Neural crest cell (in vitro differentiated cells): ENCODE data around the gene KCTD7. TPM values are rescaled to one million over a fixed set of nuclear protein-coding genes. Genes with fewer than 3 reads are reported as not detected.
A peak's percentile ranks its signal among the peaks of the same experiment; 100 is the strongest.

ENCODE experiments used
- DNase-seq: peaks from one replicate; pipeline ENCODE4 v3.0.0; 2021; ENCODE audit warnings: low read depth, mixed read lengths, low spot score
- H3K27ac Mint-ChIP-seq: one replicate; pipeline ENCODE4 v1.8.0; 2021; ENCODE audit warnings: mild to moderate bottlenecking, mixed read lengths; ENCODE audit not compliant: unreplicated experiment
- H3K27me3 Mint-ChIP-seq: 2 replicates; pipeline ENCODE4 v1.8.0; 2021; ENCODE audit warnings: low read depth, mild to moderate bottlenecking, mixed read lengths
- H3K36me3 Mint-ChIP-seq: 2 replicates; pipeline ENCODE4 v1.8.0; 2021; ENCODE audit warnings: low read depth, mild to moderate bottlenecking, mixed read lengths
- H3K4me1 Mint-ChIP-seq: 2 replicates; pipeline ENCODE4 v1.8.0; 2021; ENCODE audit warnings: mixed read lengths
- H3K4me3 Mint-ChIP-seq: one replicate; pipeline ENCODE4 v1.8.0; 2021; ENCODE audit warnings: mild to moderate bottlenecking, mixed read lengths
- H3K9me3 Mint-ChIP-seq: 2 replicates; pipeline ENCODE4 v1.8.0; 2021; ENCODE audit warnings: mixed read lengths
- total RNA-seq: library from RNA; stranded (reverse); gene quantifications from 2 replicates; pipeline ENCODE4 v1.2.1, GENCODE V29; 2021
- TF ChIP-seq, protein P1 (sequence below): fragments of 200-600 bp; sonication (generic); conservative IDR thresholded peaks from 2 replicates; pipeline ENCODE4 v1.5.0; 2021; ENCODE audit warnings: antibody characterized with exemption, mild to moderate bottlenecking

The KCTD7 gene
- total RNA-seq, 1 donor from 2014 or later = 20.2 TPM

DNA sequence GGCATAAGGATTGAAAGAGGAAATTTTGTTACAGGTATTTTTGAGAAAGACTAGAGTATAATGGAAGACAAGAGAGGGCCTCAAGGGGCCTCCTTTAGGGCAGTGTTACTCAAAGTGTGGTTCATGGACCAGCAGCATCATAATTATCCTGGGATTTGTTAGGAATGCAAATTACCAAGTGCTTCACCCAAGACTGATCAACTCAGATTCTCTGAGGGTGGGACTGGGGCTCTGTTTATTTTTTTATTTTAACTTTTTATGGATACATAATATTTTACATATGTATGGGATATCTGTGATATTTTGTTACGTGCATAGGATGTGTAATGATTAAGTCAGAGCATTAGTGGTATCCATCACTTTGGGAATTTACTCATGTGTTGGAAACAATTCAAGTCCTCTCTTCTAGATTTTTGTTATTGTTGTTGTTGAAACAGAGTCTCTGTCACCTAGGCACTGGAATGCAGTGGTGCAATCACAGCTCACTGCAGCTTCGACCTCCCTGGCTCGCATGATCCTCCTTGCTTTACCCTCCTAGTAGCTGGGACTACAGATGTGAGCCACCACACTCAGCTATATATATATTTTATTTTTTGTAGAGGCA, 2.2 kb upstream of the KCTD7 start:
- no peaks in the 10 kb centered on the region for H3K27me3 Mint-ChIP-seq
- no peak for DNase-seq
- H3K27ac Mint-ChIP-seq = no peak overlapping the region
- no peaks in the 10 kb centered on the region for H3K36me3 Mint-ChIP-seq
- no peaks in the 10 kb centered on the region for H3K9me3 Mint-ChIP-seq
- TF ChIP-seq, protein P1, sequence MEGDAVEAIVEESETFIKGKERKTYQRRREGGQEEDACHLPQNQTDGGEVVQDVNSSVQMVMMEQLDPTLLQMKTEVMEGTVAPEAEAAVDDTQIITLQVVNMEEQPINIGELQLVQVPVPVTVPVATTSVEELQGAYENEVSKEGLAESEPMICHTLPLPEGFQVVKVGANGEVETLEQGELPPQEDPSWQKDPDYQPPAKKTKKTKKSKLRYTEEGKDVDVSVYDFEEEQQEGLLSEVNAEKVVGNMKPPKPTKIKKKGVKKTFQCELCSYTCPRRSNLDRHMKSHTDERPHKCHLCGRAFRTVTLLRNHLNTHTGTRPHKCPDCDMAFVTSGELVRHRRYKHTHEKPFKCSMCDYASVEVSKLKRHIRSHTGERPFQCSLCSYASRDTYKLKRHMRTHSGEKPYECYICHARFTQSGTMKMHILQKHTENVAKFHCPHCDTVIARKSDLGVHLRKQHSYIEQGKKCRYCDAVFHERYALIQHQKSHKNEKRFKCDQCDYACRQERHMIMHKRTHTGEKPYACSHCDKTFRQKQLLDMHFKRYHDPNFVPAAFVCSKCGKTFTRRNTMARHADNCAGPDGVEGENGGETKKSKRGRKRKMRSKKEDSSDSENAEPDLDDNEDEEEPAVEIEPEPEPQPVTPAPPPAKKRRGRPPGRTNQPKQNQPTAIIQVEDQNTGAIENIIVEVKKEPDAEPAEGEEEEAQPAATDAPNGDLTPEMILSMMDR = no peak
- peak overlapping the region; percentile 79 for H3K4me3 Mint-ChIP-seq
- H3K4me1 Mint-ChIP-seq = peaks cover 16% of the 10 kb centered on the region

DNA sequence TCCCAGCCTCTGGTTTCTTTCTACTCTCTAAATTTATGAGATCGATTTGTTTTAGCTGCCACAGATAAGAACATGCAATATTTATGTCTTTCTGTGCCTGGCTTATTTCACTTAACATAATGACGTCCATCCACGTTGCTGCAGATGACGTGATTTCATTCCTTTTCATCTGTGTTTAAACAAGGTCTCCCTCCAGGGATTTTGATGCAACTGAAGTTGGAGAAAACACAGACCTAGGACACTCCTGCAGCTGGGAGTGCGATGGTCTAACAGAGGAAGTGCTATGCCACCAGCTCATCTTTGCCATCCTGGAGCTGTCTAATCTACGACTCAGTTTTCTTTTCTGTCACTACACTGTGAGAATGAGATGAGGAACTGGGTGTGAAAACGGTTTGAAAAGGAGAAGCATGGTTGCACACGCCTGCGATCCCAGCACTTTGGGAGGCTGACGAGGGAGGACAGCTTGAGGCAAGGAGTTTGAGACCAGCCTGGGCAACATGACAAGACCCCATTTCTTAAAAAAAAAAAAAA, 1.5 kb upstream of the KCTD7 start:
- Mint-ChIP-seq H3K36me3 (no peaks in the 10 kb centered on the region), H3K27ac (no peak overlapping the region), H3K4me1 (peaks cover 16% of the 10 kb centered on the region), H3K27me3 (no peaks in the 10 kb centered on the region), H3K9me3 (no peaks in the 10 kb centered on the region), H3K4me3 (peak overlapping the region; percentile 79)
- no peak for DNase-seq
- TF ChIP-seq, protein P1 = no peak

DNA sequence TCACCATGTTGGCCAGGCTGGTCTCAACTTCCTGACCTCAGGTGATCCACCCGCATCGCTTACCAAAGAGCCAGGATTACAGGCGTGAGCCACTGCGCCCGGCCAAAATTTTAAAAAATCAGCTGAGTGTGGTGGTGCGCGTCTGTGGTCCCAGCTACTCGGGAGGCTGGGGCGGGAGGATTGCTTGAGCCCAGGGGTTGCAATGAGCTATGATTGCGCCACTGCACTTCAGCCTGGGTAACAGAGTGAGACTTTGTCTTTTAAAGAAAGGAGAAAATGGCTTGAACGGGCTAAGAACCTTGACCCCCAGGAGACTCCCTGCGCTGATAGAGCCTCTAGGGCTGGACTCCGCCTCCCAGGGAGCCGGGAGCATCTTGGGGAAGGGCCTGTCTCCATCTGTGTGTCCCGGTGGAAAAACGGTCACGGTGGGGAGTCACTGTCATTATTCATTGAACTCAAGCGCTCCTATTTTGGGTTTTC, 760 bp upstream of the KCTD7 start:
- no peaks in the 10 kb centered on the region for H3K36me3 Mint-ChIP-seq
- peak overlapping the region; percentile 96 for H3K4me3 Mint-ChIP-seq
- DNase-seq = no peak
- H3K9me3 Mint-ChIP-seq = no peaks in the 10 kb centered on the region
- H3K27me3 Mint-ChIP-seq = no peaks in the 10 kb centered on the region
- peak overlapping the region; percentile 97 for H3K27ac Mint-ChIP-seq
- H3K4me1 Mint-ChIP-seq = peaks cover 16% of the 10 kb centered on the region
- TF ChIP-seq, protein P1 = no peak

DNA sequence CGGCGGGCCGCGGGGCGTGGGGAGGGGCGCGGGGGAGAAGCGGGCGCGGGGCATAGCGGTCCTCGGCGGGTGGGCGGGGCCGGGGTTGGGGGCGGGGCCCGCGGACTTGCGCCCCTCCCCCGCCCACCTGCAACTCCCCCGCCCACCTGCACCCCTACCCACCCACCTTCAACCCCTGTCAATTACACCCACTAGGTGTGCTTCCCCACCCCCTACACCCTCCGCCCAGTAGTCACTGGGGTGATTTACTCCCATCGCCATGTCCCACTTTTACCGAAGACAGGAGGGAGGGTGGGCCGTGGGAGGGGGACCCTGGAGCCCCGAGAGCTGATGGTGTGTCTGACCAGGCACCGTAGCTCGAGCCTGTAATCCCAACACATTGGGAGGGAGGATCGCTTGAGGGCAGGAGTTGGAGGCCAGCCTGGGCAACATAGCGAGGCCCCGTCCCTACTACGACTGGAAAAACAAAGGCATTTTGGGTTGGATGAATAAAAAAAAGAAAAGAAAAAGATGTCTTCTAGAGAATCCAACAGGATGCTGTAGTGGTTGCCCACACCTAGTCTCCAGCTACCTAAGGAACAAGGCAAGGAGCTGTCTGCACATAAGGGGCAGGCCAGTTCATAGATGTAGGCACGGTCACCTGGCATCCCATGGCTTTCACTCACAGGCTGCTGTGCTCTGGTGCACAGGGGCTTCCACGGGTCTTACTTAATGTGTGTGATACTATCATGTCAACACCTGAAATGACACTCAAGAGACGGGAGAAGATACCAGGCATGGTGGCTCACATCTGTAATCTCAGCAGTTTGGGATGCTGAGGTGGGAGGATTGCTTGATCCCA, 761 bp downstream of the KCTD7 start:
- H3K27ac Mint-ChIP-seq = no peak overlapping the region
- H3K4me3 Mint-ChIP-seq = peak overlapping the region; percentile 86
- TF ChIP-seq, protein P1 = no peak
- no peaks in the 10 kb centered on the region for H3K27me3 Mint-ChIP-seq
- no peak for DNase-seq
- H3K4me1 Mint-ChIP-seq = peaks cover 16% of the 10 kb centered on the region
- no peaks in the 10 kb centered on the region for H3K9me3 Mint-ChIP-seq
- H3K36me3 Mint-ChIP-seq = no peaks in the 10 kb centered on the region

DNA sequence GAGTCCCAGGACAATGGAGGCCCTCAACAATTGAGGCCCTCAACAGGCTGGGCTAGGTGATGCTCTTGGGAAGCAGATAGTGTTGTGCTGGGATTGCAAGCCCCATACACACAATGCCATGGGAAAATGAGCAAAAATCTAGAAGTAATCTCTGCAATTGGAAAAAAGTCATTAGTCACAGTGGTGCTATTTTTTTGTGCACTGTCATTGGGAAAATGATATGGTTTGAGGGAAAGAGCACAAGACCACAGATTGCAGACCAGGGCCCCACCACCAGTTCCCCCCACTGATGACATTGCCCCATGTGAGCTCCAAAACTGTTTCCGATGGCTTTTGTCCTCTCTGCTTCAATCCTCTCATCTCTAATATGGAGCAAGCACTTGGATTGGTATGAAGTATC, 1.9 kb downstream of the KCTD7 start:
- H3K9me3 Mint-ChIP-seq = no peaks in the 10 kb centered on the region

More for the DNA sequence above, 1.9 kb downstream of the KCTD7 start:
- DNase-seq = no peak
- Mint-ChIP-seq H3K27me3 (no peaks in the 10 kb centered on the region), H3K27ac (peak overlapping the region; percentile 17), H3K36me3 (no peaks in the 10 kb centered on the region), H3K4me3 (peak overlapping the region; percentile 86), H3K4me1 (peaks cover 16% of the 10 kb centered on the region)
- TF ChIP-seq, protein P1 = no peak
